GM19043 (cell line): ENCODE results near the gene MED12L.

Experiments used
- ATAC-seq: cut with Tn5 transposase; IDR thresholded peaks from one replicate; pipeline ENCODE4 v1.9.1; 2021; ENCODE audit warnings: low read depth; ENCODE audit not compliant: unreplicated experiment

MED12L gene

GRCh38 chr3:151283387-151283786, 197.9 kb downstream of the MED12L start:
- no peak for ATAC-seq

- ATAC-seq: no peak
Measured at GRCh38 chr3:151283907-151284461, 198.5 kb downstream of the MED12L start.

GRCh38 chr3:151285940-151286339, 200.5 kb downstream of the MED12L start:
- no peak for ATAC-seq

GRCh38 chr3:151289445-151289844, 204.0 kb downstream of the MED12L start:
- ATAC-seq: no peak

- no peak for ATAC-seq
Measured at GRCh38 chr3:151290673-151291072, 205.2 kb downstream of the MED12L start.

GRCh38 chr3:151293127-151293526, 207.7 kb downstream of the MED12L start:
- no peak for ATAC-seq

GRCh38 chr3:151296226-151296625, 210.8 kb downstream of the MED12L start:
- ATAC-seq: no peak

GRCh38 chr3:151297429-151297828, 212.0 kb downstream of the MED12L start:
- no peak for ATAC-seq

GRCh38 chr3:151299006-151299405, 213.5 kb downstream of the MED12L start:
- ATAC-seq: no peak

GRCh38 chr3:151300539-151300938, 215.1 kb downstream of the MED12L start:
- no peak for ATAC-seq

- ATAC-seq: no peak
Measured at GRCh38 chr3:151301787-151302186, 216.3 kb downstream of the MED12L start.

GRCh38 chr3:151303751-151304150, 218.3 kb downstream of the MED12L start:
- ATAC-seq: no peak

GRCh38 chr3:151305060-151305774, 219.8 kb downstream of the MED12L start:
- ATAC-seq: no peak

- ATAC-seq: no peak
Measured at GRCh38 chr3:151305775-151306151, 220.3 kb downstream of the MED12L start.

GRCh38 chr3:151306168-151306810, 220.8 kb downstream of the MED12L start:
- no peak for ATAC-seq

GRCh38 chr3:151307131-151307530, 221.7 kb downstream of the MED12L start:
- ATAC-seq: no peak

GRCh38 chr3:151307583-151308488, 222.4 kb downstream of the MED12L start:
- ATAC-seq: no peak

- ATAC-seq: no peak
Measured at GRCh38 chr3:151309566-151309965, 224.1 kb downstream of the MED12L start.

- ATAC-seq: no peak
Measured at GRCh38 chr3:151312972-151313371, 227.5 kb downstream of the MED12L start.

- no peak for ATAC-seq
Measured at GRCh38 chr3:151314137-151314536, 228.7 kb downstream of the MED12L start.

GRCh38 chr3:151314593-151314992, 229.1 kb downstream of the MED12L start:
- ATAC-seq: no peak
